ENCODE measurements around the gene PTPN3. TPM values are rescaled to one million over a fixed set of nuclear protein-coding genes. Genes with fewer than 3 reads are reported as not detected.

PTPN3 gene
- total and polyA plus RNA-seq, 4 donors: 6.3 to 30.3 (median 23.5) TPM

DNA sequence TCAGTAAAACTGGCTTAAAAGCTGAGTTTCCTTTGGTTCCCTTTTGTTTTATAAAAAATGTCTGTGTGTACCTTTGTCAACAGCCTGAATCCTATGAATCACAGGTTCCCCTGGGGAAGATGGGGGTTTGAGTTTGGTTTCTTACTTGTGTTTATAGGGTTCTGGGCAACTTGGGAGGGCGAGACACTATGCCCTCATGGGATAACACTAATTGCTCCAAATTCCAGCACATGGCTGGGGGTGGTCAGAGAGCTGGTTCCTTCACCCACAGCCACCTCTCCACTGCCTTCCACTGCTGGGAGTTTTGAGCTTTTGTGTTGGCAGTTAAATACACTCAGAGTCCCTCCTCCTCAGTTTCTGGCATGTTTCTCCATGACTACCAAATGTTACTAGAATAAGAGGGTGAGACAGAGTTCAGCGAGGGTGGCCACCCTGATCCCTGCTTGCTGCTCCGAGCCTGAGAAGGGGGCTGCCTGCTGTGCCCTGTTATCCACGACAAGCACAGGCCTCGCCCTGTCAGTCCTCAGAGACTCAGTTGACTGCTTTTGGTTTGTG is 94.3 kb downstream of the PTPN3 start:
- peaks cover 18 to 65% (median 51%) of the 10 kb centered on the region in 4 donors for H3K36me3 ChIP-seq (ENCODE audit: control insufficient read depth in 4 of 4, insufficient read depth in 3 of 4, low read depth in 1 of 4, low read length in 3 of 4)
- H3K27ac ChIP-seq (ENCODE audit: low read depth in 1 of 2, low read length in 2 of 2): no peak overlapping the region
- H3K27me3 ChIP-seq (ENCODE audit: control insufficient read depth in 4 of 4, insufficient read depth in 4 of 4, low read length in 3 of 4): no peaks in the 10 kb centered on the region
- H3K4me3 ChIP-seq (ENCODE audit: low read depth in 1 of 3, low read length in 3 of 3): no peak overlapping the region
- H3K9me3 ChIP-seq (ENCODE audit: control insufficient read depth in 4 of 4, low read length in 3 of 4): no peaks in the 10 kb centered on the region
- no peaks in the 10 kb centered on the region for H3K4me1 ChIP-seq (ENCODE audit: control insufficient read depth in 4 of 4, insufficient read depth in 4 of 4, low read length in 3 of 4)
- TF ChIP-seq HNF4A (conservative IDR thresholded peaks at IDR 0.05): no peak
- TF ChIP-seq YY1 (IDR thresholded peaks at IDR 0.05): no peak
- no peak for TF ChIP-seq ATF3 (IDR thresholded peaks at IDR 0.05)
- TF ChIP-seq NR2F2 (IDR thresholded peaks at IDR 0.05): no peak
- TF ChIP-seq, protein P1, sequence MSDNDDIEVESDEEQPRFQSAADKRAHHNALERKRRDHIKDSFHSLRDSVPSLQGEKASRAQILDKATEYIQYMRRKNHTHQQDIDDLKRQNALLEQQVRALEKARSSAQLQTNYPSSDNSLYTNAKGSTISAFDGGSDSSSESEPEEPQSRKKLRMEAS (IDR thresholded peaks at IDR 0.05): no peak
- TF ChIP-seq, protein P2, sequence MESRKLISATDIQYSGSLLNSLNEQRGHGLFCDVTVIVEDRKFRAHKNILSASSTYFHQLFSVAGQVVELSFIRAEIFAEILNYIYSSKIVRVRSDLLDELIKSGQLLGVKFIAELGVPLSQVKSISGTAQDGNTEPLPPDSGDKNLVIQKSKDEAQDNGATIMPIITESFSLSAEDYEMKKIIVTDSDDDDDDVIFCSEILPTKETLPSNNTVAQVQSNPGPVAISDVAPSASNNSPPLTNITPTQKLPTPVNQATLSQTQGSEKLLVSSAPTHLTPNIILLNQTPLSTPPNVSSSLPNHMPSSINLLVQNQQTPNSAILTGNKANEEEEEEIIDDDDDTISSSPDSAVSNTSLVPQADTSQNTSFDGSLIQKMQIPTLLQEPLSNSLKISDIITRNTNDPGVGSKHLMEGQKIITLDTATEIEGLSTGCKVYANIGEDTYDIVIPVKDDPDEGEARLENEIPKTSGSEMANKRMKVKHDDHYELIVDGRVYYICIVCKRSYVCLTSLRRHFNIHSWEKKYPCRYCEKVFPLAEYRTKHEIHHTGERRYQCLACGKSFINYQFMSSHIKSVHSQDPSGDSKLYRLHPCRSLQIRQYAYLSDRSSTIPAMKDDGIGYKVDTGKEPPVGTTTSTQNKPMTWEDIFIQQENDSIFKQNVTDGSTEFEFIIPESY (IDR thresholded peaks at IDR 0.05): no peak
- TF ChIP-seq, protein P3, sequence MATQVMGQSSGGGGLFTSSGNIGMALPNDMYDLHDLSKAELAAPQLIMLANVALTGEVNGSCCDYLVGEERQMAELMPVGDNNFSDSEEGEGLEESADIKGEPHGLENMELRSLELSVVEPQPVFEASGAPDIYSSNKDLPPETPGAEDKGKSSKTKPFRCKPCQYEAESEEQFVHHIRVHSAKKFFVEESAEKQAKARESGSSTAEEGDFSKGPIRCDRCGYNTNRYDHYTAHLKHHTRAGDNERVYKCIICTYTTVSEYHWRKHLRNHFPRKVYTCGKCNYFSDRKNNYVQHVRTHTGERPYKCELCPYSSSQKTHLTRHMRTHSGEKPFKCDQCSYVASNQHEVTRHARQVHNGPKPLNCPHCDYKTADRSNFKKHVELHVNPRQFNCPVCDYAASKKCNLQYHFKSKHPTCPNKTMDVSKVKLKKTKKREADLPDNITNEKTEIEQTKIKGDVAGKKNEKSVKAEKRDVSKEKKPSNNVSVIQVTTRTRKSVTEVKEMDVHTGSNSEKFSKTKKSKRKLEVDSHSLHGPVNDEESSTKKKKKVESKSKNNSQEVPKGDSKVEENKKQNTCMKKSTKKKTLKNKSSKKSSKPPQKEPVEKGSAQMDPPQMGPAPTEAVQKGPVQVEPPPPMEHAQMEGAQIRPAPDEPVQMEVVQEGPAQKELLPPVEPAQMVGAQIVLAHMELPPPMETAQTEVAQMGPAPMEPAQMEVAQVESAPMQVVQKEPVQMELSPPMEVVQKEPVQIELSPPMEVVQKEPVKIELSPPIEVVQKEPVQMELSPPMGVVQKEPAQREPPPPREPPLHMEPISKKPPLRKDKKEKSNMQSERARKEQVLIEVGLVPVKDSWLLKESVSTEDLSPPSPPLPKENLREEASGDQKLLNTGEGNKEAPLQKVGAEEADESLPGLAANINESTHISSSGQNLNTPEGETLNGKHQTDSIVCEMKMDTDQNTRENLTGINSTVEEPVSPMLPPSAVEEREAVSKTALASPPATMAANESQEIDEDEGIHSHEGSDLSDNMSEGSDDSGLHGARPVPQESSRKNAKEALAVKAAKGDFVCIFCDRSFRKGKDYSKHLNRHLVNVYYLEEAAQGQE (IDR thresholded peaks at IDR 0.05): no peak
- TF ChIP-seq EGR1 (IDR thresholded peaks at IDR 0.05; ENCODE audit: low read depth in 2 of 2): no peak
- no peak for TF ChIP-seq TAF1 (conservative IDR thresholded peaks at IDR 0.05)
- TF ChIP-seq CTCF (IDR thresholded peaks at IDR 0.05; ENCODE audit: low read depth, low read length, missing input control): no peak
- no peak for TF ChIP-seq RXRA (IDR thresholded peaks at IDR 0.05)
- no peak for TF ChIP-seq FOXA2 (IDR thresholded peaks at IDR 0.05)
- no peak overlapping the region for H3K9ac ChIP-seq (ENCODE audit: low read depth in 1 of 2, low read length in 2 of 2)
- DNase-seq (ENCODE audit: low spot score): no peak
- 87% methylated on average over 5 of the region's 5 CpGs for WGBS

GRCh38 chr9:109403116-109403515 is 95.0 kb downstream of the PTPN3 start:
- no peak for DNase-seq (ENCODE audit: low spot score)
- Histone ChIP-seq H3K27ac (ENCODE audit: low read depth in 1 of 2, low read length in 2 of 2) (no peak overlapping the region), H3K4me3 (ENCODE audit: low read depth in 1 of 3, low read length in 3 of 3) (no peak overlapping the region), H3K27me3 (ENCODE audit: control insufficient read depth in 4 of 4, insufficient read depth in 4 of 4, low read length in 3 of 4) (no peaks in the 10 kb centered on the region), H3K4me1 (ENCODE audit: control insufficient read depth in 4 of 4, insufficient read depth in 4 of 4, low read length in 3 of 4) (no peaks in the 10 kb centered on the region), H3K9me3 (ENCODE audit: control insufficient read depth in 4 of 4, low read length in 3 of 4) (no peaks in the 10 kb centered on the region), H3K9ac (ENCODE audit: low read depth in 1 of 2, low read length in 2 of 2) (no peak overlapping the region), H3K36me3 (ENCODE audit: control insufficient read depth in 4 of 4, insufficient read depth in 3 of 4, low read depth in 1 of 4, low read length in 3 of 4) (peaks cover 19 to 68% (median 56%) of the 10 kb centered on the region in 4 donors)
- WGBS: 90% methylated on average over 2 of the region's 2 CpGs
- TF ChIP-seq FOXA2 (IDR thresholded peaks at IDR 0.05): no peak
- TF ChIP-seq EGR1 (IDR thresholded peaks at IDR 0.05; ENCODE audit: low read depth in 2 of 2): no peak
- no peak for TF ChIP-seq CTCF (IDR thresholded peaks at IDR 0.05; ENCODE audit: low read depth, low read length, missing input control)
- no peak for TF ChIP-seq RAD21 (IDR thresholded peaks at IDR 0.05)
- no peak for TF ChIP-seq YY1 (IDR thresholded peaks at IDR 0.05)
- no peak for TF ChIP-seq HNF4G (IDR thresholded peaks at IDR 0.05)
- TF ChIP-seq JUND (IDR thresholded peaks at IDR 0.05): no peak
- no peak for TF ChIP-seq NR2F2 (IDR thresholded peaks at IDR 0.05)
- no peak for TF ChIP-seq SP1 (IDR thresholded peaks at IDR 0.05)
